ENCODE measurements around the gene SFMBT1.

The SFMBT1 gene

GRCh38 chr3:52986049-52986448 lies 59.8 kb downstream of the SFMBT1 start:
- no peaks in the 10 kb centered on the region for H3K9me3 ChIP-seq
- DNase-seq: no peak
- no peaks in the 10 kb centered on the region for H3K27me3 ChIP-seq
- no peaks in the 10 kb centered on the region for H3K4me1 ChIP-seq
- no peaks in the 10 kb centered on the region for H3K36me3 ChIP-seq
- H3K4me3 ChIP-seq (ENCODE audit: low read depth, low read length): no peak overlapping the region
- TF ChIP-seq, protein P1, sequence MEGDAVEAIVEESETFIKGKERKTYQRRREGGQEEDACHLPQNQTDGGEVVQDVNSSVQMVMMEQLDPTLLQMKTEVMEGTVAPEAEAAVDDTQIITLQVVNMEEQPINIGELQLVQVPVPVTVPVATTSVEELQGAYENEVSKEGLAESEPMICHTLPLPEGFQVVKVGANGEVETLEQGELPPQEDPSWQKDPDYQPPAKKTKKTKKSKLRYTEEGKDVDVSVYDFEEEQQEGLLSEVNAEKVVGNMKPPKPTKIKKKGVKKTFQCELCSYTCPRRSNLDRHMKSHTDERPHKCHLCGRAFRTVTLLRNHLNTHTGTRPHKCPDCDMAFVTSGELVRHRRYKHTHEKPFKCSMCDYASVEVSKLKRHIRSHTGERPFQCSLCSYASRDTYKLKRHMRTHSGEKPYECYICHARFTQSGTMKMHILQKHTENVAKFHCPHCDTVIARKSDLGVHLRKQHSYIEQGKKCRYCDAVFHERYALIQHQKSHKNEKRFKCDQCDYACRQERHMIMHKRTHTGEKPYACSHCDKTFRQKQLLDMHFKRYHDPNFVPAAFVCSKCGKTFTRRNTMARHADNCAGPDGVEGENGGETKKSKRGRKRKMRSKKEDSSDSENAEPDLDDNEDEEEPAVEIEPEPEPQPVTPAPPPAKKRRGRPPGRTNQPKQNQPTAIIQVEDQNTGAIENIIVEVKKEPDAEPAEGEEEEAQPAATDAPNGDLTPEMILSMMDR (IDR thresholded peaks at IDR 0.05; ENCODE audit: low read depth, low read length): no peak

DNA sequence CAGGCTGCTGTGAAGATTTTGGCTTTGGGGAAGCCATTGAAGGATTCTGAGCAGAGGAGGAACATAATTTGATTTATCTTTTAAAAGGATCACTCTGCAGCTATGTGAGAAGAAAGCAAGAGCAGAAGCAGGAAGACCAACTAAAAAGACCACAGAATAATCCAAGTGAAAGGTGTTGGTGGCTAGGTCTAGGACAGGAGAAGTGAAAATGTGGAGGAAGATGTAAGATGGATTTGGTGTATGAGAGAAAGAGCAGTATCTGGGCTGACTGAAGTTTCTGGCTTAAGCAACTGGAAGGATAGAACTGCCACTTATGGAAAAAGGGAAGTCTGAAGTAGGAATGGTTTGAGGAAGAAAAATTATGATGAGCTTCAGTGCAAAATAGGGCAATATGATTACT lies 62.0 kb downstream of the SFMBT1 start:
- no peaks in the 10 kb centered on the region for H3K36me3 ChIP-seq
- no peak overlapping the region for H3K4me3 ChIP-seq (ENCODE audit: low read depth, low read length)
- no peaks in the 10 kb centered on the region for H3K4me1 ChIP-seq
- TF ChIP-seq, protein P1 (IDR thresholded peaks at IDR 0.05; ENCODE audit: low read depth, low read length): no peak
- DNase-seq: no peak
- H3K27me3 ChIP-seq: no peaks in the 10 kb centered on the region
- no peaks in the 10 kb centered on the region for H3K9me3 ChIP-seq

- DNase-seq: no peak
- Histone ChIP-seq H3K4me1 (no peaks in the 10 kb centered on the region), H3K4me3 (ENCODE audit: low read depth, low read length) (no peak overlapping the region), H3K36me3 (no peaks in the 10 kb centered on the region), H3K27me3 (no peaks in the 10 kb centered on the region), H3K9me3 (no peaks in the 10 kb centered on the region)
- TF ChIP-seq, protein P1 (IDR thresholded peaks at IDR 0.05; ENCODE audit: low read depth, low read length): no peak
Observed at GRCh38 chr3:52983336-52983807, 62.5 kb downstream of the SFMBT1 start.

- Histone ChIP-seq H3K9me3 (no peaks in the 10 kb centered on the region), H3K4me3 (ENCODE audit: low read depth, low read length) (no peak overlapping the region), H3K4me1 (no peaks in the 10 kb centered on the region), H3K27me3 (no peaks in the 10 kb centered on the region), H3K36me3 (no peaks in the 10 kb centered on the region)
- no peak for DNase-seq
- TF ChIP-seq, protein P1 (IDR thresholded peaks at IDR 0.05; ENCODE audit: low read depth, low read length): no peak
Observed at GRCh38 chr3:52982839-52983238, 63.0 kb downstream of the SFMBT1 start.

- Histone ChIP-seq H3K4me1 (no peaks in the 10 kb centered on the region), H3K4me3 (ENCODE audit: low read depth, low read length) (no peak overlapping the region), H3K9me3 (no peaks in the 10 kb centered on the region), H3K27me3 (no peaks in the 10 kb centered on the region), H3K36me3 (no peaks in the 10 kb centered on the region)
- TF ChIP-seq, protein P1 (IDR thresholded peaks at IDR 0.05; ENCODE audit: low read depth, low read length): no peak
- no peak for DNase-seq
Observed at GRCh38 chr3:52979190-52979983, 66.5 kb downstream of the SFMBT1 start.

- TF ChIP-seq, protein P1 (IDR thresholded peaks at IDR 0.05; ENCODE audit: low read depth, low read length): no peak
- H3K27me3 ChIP-seq: no peaks in the 10 kb centered on the region
- no peak for DNase-seq
- H3K4me1 ChIP-seq: no peaks in the 10 kb centered on the region
- no peaks in the 10 kb centered on the region for H3K36me3 ChIP-seq
- H3K9me3 ChIP-seq: no peaks in the 10 kb centered on the region
- H3K4me3 ChIP-seq (ENCODE audit: low read depth, low read length): no peak overlapping the region
Observed at GRCh38 chr3:52978109-52978754, 67.6 kb downstream of the SFMBT1 start.
